ENCODE results near the gene PHYHD1. TPM values are rescaled to one million over a fixed set of nuclear protein-coding genes. Genes with fewer than 3 reads are reported as not detected.

Gene PHYHD1
- total and polyA plus RNA-seq, 2 of the 13 experiments (the other 11 are each of a cell fraction or from before 2014, with no cell fraction given): 10.6 to 25.3 TPM

GRCh38 chr9:128927731-128928411 lies 7.1 kb downstream of the PHYHD1 start (continued):
- no peak for TF ChIP-seq HNRNPL (IDR thresholded peaks at IDR 0.05; ENCODE audit: low read depth, low read length)
- no peak for TF ChIP-seq MXD4 (CRISPR knock-in tag; IDR thresholded peaks at IDR 0.05)
- TF ChIP-seq ZNF180 (CRISPR knock-in tag; IDR thresholded peaks at IDR 0.05; ENCODE audit: borderline replicate concordance, low read depth): no peak
- TF ChIP-seq ATF3 (CRISPR knock-in tag; IDR thresholded peaks at IDR 0.05): no peak
- TF ChIP-seq, protein P1, sequence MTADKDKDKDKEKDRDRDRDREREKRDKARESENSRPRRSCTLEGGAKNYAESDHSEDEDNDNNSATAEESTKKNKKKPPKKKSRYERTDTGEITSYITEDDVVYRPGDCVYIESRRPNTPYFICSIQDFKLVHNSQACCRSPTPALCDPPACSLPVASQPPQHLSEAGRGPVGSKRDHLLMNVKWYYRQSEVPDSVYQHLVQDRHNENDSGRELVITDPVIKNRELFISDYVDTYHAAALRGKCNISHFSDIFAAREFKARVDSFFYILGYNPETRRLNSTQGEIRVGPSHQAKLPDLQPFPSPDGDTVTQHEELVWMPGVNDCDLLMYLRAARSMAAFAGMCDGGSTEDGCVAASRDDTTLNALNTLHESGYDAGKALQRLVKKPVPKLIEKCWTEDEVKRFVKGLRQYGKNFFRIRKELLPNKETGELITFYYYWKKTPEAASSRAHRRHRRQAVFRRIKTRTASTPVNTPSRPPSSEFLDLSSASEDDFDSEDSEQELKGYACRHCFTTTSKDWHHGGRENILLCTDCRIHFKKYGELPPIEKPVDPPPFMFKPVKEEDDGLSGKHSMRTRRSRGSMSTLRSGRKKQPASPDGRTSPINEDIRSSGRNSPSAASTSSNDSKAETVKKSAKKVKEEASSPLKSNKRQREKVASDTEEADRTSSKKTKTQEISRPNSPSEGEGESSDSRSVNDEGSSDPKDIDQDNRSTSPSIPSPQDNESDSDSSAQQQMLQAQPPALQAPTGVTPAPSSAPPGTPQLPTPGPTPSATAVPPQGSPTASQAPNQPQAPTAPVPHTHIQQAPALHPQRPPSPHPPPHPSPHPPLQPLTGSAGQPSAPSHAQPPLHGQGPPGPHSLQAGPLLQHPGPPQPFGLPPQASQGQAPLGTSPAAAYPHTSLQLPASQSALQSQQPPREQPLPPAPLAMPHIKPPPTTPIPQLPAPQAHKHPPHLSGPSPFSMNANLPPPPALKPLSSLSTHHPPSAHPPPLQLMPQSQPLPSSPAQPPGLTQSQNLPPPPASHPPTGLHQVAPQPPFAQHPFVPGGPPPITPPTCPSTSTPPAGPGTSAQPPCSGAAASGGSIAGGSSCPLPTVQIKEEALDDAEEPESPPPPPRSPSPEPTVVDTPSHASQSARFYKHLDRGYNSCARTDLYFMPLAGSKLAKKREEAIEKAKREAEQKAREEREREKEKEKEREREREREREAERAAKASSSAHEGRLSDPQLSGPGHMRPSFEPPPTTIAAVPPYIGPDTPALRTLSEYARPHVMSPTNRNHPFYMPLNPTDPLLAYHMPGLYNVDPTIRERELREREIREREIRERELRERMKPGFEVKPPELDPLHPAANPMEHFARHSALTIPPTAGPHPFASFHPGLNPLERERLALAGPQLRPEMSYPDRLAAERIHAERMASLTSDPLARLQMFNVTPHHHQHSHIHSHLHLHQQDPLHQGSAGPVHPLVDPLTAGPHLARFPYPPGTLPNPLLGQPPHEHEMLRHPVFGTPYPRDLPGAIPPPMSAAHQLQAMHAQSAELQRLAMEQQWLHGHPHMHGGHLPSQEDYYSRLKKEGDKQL (CRISPR knock-in tag; IDR thresholded peaks at IDR 0.05; ENCODE audit: low read depth): no peak
- no peak for TF ChIP-seq SSRP1 (CRISPR knock-in tag; IDR thresholded peaks at IDR 0.05)
- TF ChIP-seq CEBPG (CRISPR knock-in tag; IDR thresholded peaks at IDR 0.05): no peak
- TF ChIP-seq KDM4B (CRISPR knock-in tag; IDR thresholded peaks at IDR 0.05): no peak
- no peak for TF ChIP-seq PRDM4 (CRISPR knock-in tag; IDR thresholded peaks at IDR 0.05; ENCODE audit: borderline replicate concordance)
- TF ChIP-seq ZNF720 (CRISPR knock-in tag; IDR thresholded peaks at IDR 0.05): no peak
- TF ChIP-seq NCOR1 (IDR thresholded peaks at IDR 0.05; ENCODE audit: borderline replicate concordance, low read length): no peak
- peak; percentile 73 for TF ChIP-seq GFI1 (CRISPR knock-in tag; IDR thresholded peaks at IDR 0.05; ENCODE audit: borderline replicate concordance)
- TF ChIP-seq, protein P2, sequence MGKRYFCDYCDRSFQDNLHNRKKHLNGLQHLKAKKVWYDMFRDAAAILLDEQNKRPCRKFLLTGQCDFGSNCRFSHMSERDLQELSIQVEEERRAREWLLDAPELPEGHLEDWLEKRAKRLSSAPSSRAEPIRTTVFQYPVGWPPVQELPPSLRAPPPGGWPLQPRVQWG (CRISPR knock-in tag; IDR thresholded peaks at IDR 0.05; ENCODE audit: borderline replicate concordance, low read depth): no peak
- 0 out of 2 replicates have a peak, but pooled peaks have one; percentile 36 for TF ChIP-seq THAP9 (CRISPR knock-in tag; IDR thresholded peaks at IDR 0.05; ENCODE audit: borderline replicate concordance)
- peak; percentile 56; the same call in 1 of the 2 replicates for TF ChIP-seq ZSCAN30 (CRISPR knock-in tag; IDR thresholded peaks at IDR 0.05)
